Aorta (tissue), 5 donors: ENCODE data around the gene TCL1A. TPM values are rescaled to one million over a fixed set of nuclear protein-coding genes. Genes with fewer than 3 reads are reported as not detected.

Experiments
- ATAC-seq: fragments of 200-7000 bp; cut with Tn5 transposase; one replicate; pipeline ENCODE4 v1.9.1; 2022; ENCODE audit warnings: moderate library complexity; ENCODE audit not compliant: low FRiP score
- DNase-seq, 2 donors: peaks; one replicate each; pipeline ENCODE4 v3.0.0-alpha.2; 2020
- H3K27ac ChIP-seq, 2 donors: one replicate each; pipeline ENCODE4 v1.5.1; 2013; ENCODE audit warnings: low read length in 2 of 2, mild to moderate bottlenecking in 2 of 2, moderate library complexity in 2 of 2, control low read depth in 1 of 2, inconsistent platforms in 1 of 2, low read depth in 1 of 2
- H3K27me3 ChIP-seq, 2 donors: one replicate each; pipeline ENCODE4 v1.6.1; 2013; ENCODE audit warnings: control low read depth in 1 of 2, low read length in 1 of 2, mild to moderate bottlenecking in 1 of 2, moderate library complexity in 1 of 2; ENCODE audit not compliant: insufficient read depth in 2 of 2, control insufficient read depth in 1 of 2
- H3K36me3 ChIP-seq, 2 donors: one replicate each; pipeline ENCODE4 v1.6.1; 2013; ENCODE audit warnings: control low read depth in 1 of 2, low read length in 1 of 2, mild to moderate bottlenecking in 1 of 2; ENCODE audit not compliant: insufficient read depth in 2 of 2, control insufficient read depth in 1 of 2
- H3K4me1 ChIP-seq, 2 donors: one replicate each; pipeline ENCODE4 v1.6.1; 2013; ENCODE audit warnings: low read length in 2 of 2, control low read depth in 1 of 2, mild to moderate bottlenecking in 1 of 2, moderate library complexity in 1 of 2; ENCODE audit not compliant: insufficient read depth in 2 of 2, control insufficient read depth in 1 of 2
- H3K4me3 ChIP-seq, 2 donors: one replicate each; pipeline ENCODE4 v1.5.1; 2013; ENCODE audit warnings: low read length in 2 of 2, control low read depth in 1 of 2, mild to moderate bottlenecking in 1 of 2
- H3K9me3 ChIP-seq: one replicate; pipeline ENCODE4 v1.6.1; 2013; ENCODE audit warnings: mild to moderate bottlenecking, low read length; ENCODE audit not compliant: control insufficient read depth
- WGBS, 2 donors: extraction: QIAGEN DNeasy Blood & Tissue Kit; methylation state at CpG; one replicate each; pipeline ENCODE4 v1.1.7; 2013; 5-methylcytosine and 5-hydroxymethylcytosine counted together
- intact Hi-C, 2 donors: fragments of 100-400 bp; cut with DNase I; formaldehyde crosslinking; loops; one replicate each; pipeline versions ENCODE4 v1.14.2 to v1.15.0; 2022
- polyA plus RNA-seq, 2 donors: library from polyadenylated mRNA; stranded (reverse); fragments of 200-250 nt; gene quantifications; one replicate each; pipeline ENCODE4 v1.2.3, GENCODE V29; 2013
- total RNA-seq, 2 donors: library from RNA; stranded (reverse); fragmentation: NEBNext Ultra II Directional; extraction: Animal tissue kit (Norgen Biotek cat#: 25700); gene quantifications; one replicate each; pipeline ENCODE4 v1.2.1, GENCODE V29; 2021
- donor health status: healthy with polysubstance abuse.
- donor health status: Bipolar disorder and iron deficiency.
- donor health status: DM: no; HTN: no; CAD: no.
- donor health status: DM: no; HTN: no; CAD: no.
- donor health status: DM: yes; HTN: yes; CAD: no.

TCL1A gene
- total and polyA plus RNA-seq, 4 donors: not detected

DNA sequence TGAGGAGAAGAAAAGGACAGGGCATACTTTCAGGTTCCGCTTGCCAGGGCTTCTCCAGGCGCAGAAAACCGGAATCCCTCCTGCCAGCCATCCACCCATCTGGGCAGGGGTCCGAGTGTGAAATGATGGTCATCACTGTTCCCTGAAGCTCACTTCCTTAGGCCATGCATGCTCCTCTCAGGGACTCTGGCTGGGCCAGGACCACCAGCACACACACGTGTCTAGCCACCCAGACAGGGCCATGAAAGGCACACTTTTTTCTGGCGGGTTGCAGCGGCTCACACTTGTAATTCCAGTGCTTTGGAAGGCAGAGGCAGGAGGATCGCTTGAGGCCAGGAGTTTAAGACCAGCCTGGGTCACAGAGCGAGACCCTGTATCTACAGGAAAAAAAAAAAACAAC, 1.5 kb downstream of the TCL1A start:
- H3K4me1 ChIP-seq: no peaks in the 10 kb centered on the region
- WGBS, 2 donors: 88 to 89% methylated on average over 9 of the region's 9 CpGs
- H3K27ac ChIP-seq: no peak overlapping the region
- intact Hi-C loops: no loop called here
- H3K36me3 ChIP-seq: no peaks in the 10 kb centered on the region
- no peak for ATAC-seq
- no peak overlapping the region for H3K4me3 ChIP-seq
- no peaks in the 10 kb centered on the region for H3K9me3 ChIP-seq
- no peaks in the 10 kb centered on the region for H3K27me3 ChIP-seq
- no peak for DNase-seq

DNA sequence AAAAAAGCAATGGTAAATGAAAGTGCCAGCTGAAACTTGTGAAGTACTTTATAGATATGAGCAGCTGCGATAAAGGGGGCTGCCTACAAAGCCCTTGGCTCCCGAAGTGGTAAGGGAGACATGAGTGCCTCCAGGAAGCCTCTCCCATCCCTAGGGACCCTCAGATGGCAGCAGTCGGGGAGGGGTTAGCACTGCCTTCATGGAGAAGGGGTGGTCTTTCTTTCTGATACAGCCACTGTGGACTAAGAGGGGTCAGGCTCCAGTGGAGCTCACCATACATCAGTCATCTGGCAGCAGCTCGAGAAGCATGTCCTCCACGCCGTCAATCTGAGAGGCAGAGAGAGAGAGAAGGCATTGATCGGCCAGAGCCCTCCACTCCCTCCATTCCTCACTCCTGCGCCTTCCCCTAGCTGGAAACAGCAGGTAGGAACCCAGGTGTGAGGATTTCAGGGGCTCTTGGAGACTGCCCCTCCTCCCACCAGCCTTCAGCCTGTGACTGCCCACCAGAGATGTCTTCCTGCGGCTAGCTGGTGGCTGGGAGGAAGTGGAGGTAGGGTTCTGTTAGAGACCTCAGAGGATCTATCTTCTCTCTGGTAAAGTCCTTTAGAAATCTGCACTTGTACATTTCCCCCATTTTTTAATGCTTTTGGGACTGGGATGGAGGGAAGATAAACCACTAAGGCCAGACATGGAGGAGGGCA, 2.3 kb downstream of the TCL1A start:
- Histone ChIP-seq H3K36me3 (no peaks in the 10 kb centered on the region), H3K9me3 (no peaks in the 10 kb centered on the region), H3K4me1 (no peaks in the 10 kb centered on the region), H3K4me3 (no peak overlapping the region), H3K27ac (no peak overlapping the region), H3K27me3 (no peaks in the 10 kb centered on the region)
- intact Hi-C loops: no loop called here
- ATAC-seq (no peak), DNase-seq (no peak)
- WGBS, 2 donors: 45 to 57% methylated on average over 9 of the region's 9 CpGs

DNA sequence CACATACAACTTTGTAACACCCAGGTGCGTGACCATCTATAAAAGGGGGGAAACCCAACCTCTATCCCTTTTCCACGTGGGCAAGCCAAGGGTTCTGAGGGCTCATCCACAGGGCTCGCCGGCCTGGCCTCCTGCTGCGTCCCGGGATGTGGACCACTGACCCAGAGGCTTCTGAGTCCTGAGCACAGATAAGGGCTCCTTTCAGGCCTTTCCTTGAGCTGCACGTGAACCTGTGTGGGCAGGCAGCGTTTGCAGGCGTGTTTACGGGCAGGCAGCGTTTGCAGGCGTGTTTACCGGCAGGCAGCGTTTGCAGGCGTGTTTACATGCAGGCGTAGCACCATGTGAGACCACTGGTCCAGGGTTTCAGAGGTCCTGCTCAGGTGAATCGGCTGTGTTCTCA, 3.8 kb downstream of the TCL1A start:
- H3K4me3 ChIP-seq: no peak overlapping the region
- intact Hi-C loops: no loop called here
- ATAC-seq (no peak), DNase-seq (no peak)
- H3K9me3 ChIP-seq: no peaks in the 10 kb centered on the region
- H3K27me3 ChIP-seq: no peaks in the 10 kb centered on the region
- H3K4me1 ChIP-seq: no peaks in the 10 kb centered on the region
- no peak overlapping the region for H3K27ac ChIP-seq
- whole genome bisulfite sequencing, 2 donors: 86 to 88% methylated on average over 17 of the region's 17 CpGs
- no peaks in the 10 kb centered on the region for H3K36me3 ChIP-seq

DNA sequence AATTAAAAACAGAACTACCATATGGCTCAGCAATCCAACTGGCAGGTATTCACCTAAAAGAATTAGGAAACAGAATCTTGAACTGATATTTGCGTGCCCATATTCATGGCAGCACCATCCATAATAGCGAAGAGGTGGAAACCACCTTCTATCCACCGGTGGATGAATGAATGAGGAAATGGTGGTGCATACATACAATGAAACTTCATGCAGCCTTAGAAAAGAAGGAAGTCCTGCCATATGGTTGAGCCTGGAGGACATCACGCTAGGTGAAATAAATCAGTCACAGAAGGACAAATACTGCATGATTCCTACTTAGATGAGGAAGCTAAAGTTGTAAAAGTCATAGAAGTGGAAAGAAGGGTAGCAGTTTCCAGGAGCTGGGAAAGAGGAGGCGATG, 6.6 kb downstream of the TCL1A start:
- 74 to 86% methylated on average over 5 of the region's 5 CpGs for WGBS, 2 donors
- H3K9me3 ChIP-seq: no peaks in the 10 kb centered on the region
- no peak overlapping the region for H3K27ac ChIP-seq
- H3K36me3 ChIP-seq: no peaks in the 10 kb centered on the region
- H3K27me3 ChIP-seq: no peaks in the 10 kb centered on the region
- ATAC-seq (no peak), DNase-seq (no peak)
- intact Hi-C loops: no loop called here
- H3K4me1 ChIP-seq: no peaks in the 10 kb centered on the region
- no peak overlapping the region for H3K4me3 ChIP-seq

DNA sequence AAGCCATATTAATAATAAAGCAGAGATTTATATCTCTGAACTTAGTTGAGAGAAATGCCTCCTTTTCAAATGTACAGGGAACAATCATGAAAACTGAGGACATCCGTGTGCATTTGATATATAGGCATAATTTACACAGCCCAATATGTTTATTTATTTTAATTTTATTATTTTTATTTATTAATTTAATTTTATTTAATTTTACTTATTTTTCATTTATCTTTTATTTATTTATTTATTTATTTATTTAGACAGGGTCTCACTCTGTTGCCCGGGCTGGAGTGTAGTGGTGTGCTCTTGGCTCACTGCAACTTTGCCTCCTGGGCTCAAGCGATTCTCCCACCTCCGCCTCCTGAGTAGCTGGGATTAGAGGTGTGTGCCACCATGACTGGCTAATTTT, 8.4 kb downstream of the TCL1A start:
- Histone ChIP-seq H3K27ac (no peak overlapping the region), H3K36me3 (no peaks in the 10 kb centered on the region), H3K4me3 (no peak overlapping the region), H3K4me1 (no peaks in the 10 kb centered on the region), H3K27me3 (no peaks in the 10 kb centered on the region), H3K9me3 (no peaks in the 10 kb centered on the region)
- ATAC-seq: no peak
- no peak for DNase-seq
- 88 to 92% methylated on average over 4 of the region's 4 CpGs for WGBS, 2 donors
- intact Hi-C loops: no loop called here

DNA sequence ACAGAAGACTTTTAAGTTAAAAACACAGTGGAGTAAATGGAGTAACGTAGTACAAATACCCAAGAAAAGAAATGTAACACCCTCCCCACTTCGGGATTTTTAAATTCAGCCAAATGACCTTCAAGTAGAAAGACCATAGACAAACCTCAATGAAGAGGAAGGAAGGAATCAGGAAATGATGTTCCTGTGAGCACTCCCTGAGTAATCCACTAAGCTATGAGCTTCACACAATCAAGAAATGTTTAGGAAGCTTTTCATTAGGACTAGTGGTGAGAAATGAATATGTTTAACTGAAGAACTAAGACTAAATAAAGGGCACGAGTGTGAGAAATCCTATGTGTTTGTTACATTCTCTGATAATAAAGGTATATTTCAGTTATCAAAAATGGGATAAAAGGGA, 10.1 kb downstream of the TCL1A start:
- ATAC-seq (no peak), DNase-seq (no peak)
- no peaks in the 10 kb centered on the region for H3K9me3 ChIP-seq
- no peaks in the 10 kb centered on the region for H3K27me3 ChIP-seq
- 74 to 76% methylated on average over 3 of the region's 3 CpGs for WGBS, 2 donors
- no peak overlapping the region for H3K4me3 ChIP-seq
- H3K36me3 ChIP-seq: no peaks in the 10 kb centered on the region
- no peak overlapping the region for H3K27ac ChIP-seq
- intact Hi-C loops: no loop called here
- H3K4me1 ChIP-seq: no peaks in the 10 kb centered on the region

DNA sequence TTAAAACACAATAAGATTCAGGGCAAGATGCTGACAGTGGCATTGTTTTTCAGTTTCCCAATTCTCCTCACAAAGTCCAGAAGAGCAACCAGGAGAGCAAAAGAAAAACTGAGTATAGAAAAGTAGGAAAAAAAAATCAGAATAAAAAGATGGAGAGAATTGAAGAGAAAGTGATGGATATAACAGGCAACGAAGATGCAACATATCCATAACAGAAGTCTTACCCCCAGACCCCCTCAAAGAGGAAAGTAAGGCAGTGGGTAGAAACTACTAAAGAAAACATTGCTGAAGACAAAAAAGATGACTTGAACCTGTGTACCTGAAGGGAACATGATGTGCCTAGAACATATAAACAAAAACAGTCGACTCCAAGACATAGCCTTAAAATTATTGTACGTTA, 10.6 kb downstream of the TCL1A start:
- H3K36me3 ChIP-seq: no peaks in the 10 kb centered on the region
- ATAC-seq (no peak), DNase-seq (no peak)
- no peak overlapping the region for H3K27ac ChIP-seq
- H3K9me3 ChIP-seq: no peaks in the 10 kb centered on the region
- intact Hi-C loops: no loop called here
- H3K27me3 ChIP-seq: no peaks in the 10 kb centered on the region
- WGBS, 2 donors: 76% methylated on average over 3 of the region's 3 CpGs
- no peaks in the 10 kb centered on the region for H3K4me1 ChIP-seq
- no peak overlapping the region for H3K4me3 ChIP-seq

DNA sequence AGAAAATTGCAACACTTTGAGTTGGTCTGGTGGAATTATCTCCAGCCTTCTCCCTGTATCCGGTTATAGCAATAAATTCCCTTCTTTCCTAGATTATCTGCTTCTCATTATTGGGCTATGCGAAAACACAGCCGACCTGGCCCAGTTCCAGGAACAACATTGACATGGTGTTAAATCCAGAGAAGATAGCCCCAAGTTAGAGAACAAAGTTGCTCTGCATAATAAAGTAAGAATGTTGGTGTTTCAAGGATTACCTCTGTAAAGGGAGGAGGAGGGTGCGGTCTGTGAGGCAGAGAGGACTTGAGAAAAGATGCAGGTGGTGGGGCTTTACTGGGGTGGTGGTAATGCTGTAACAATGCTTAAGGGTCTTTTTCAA, 12.1 kb downstream of the TCL1A start:
- H3K27me3 ChIP-seq: no peaks in the 10 kb centered on the region
- H3K27ac ChIP-seq: no peak overlapping the region
- no peak for DNase-seq
- no peaks in the 10 kb centered on the region for H3K9me3 ChIP-seq
- no peaks in the 10 kb centered on the region for H3K4me1 ChIP-seq
- intact Hi-C loops: no loop called here
- H3K36me3 ChIP-seq: no peaks in the 10 kb centered on the region
- no peak overlapping the region for H3K4me3 ChIP-seq
- ATAC-seq: no peak
- WGBS, 2 donors: 12% methylated on average over 4 of the region's 4 CpGs

DNA sequence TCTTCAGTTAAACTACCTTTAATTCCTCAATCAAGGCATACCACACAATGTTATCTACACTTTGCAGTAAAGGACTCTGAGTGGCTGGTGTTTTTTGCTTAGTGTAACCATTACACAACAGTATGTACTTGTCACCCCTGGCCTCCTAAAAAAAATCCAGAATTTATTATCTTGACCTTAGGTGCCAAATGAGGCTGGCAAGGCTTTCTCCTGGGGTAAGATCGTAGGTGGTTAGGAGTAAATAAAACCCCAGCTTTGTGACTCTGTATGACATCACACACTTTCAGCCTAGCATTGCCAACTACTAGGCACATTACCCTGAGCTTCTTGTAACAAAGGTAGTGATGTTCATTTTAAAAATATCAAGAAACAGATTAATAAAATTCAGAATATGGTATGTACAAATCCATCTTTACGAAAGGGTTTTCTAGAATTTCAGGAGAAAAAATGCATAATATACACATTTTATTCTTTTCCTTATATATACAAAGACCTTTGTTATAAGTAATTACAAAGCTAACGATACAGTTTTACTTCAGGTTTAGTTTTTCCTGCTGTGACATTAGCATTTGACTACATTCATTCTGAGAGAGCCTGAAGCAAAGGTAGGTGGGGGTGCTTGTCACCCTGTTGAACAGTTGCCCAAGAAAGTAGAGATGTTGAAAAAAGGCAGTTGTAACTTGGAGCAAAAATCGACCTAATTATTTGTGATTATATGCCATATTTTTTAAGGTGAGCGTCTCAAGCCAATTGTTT, 13.5 kb downstream of the TCL1A start:
- 40 to 42% methylated on average over 5 of the region's 5 CpGs for WGBS, 2 donors
- intact Hi-C loops: no loop called here

More for the DNA sequence above, 13.5 kb downstream of the TCL1A start:
- Histone ChIP-seq H3K4me3 (no peak overlapping the region), H3K4me1 (no peaks in the 10 kb centered on the region), H3K9me3 (no peaks in the 10 kb centered on the region), H3K27me3 (no peaks in the 10 kb centered on the region), H3K36me3 (no peaks in the 10 kb centered on the region), H3K27ac (no peak overlapping the region)
- ATAC-seq (no peak), DNase-seq (no peak)
